Measurements from ENCODE around the gene LPP.

The LPP gene

DNA sequence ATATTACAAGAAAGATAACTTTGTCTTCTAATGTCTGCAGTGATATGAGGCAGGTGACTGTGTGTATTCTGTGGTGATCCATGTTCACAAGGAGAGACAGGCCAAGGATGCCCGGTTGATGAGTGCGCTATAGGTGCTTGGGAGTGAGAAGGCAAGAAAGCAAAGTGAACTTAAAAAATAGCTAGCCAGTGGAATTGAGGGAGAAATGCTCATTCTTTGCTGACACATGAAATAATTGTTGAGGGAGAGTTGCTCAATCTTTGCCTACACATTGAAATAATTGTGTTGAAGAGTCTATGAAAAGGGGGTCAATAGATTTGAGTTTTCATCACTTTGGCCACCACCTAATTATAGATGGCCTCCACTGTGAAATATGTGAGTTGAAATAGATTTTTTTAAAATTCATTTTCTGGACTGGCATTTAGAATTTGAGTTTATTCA is 156.3 kb downstream of the LPP start:
- DNase-seq (ENCODE audit: low read depth in 1 of 2, low spot score in 1 of 2) = no peak
- TF ChIP-seq POLR2AphosphoS5 (IDR thresholded peaks at IDR 0.05; ENCODE audit: low read depth) = no peak
- no peak for TF ChIP-seq GABPA (IDR thresholded peaks at IDR 0.05; ENCODE audit: low read depth)
- TF ChIP-seq, protein P1, sequence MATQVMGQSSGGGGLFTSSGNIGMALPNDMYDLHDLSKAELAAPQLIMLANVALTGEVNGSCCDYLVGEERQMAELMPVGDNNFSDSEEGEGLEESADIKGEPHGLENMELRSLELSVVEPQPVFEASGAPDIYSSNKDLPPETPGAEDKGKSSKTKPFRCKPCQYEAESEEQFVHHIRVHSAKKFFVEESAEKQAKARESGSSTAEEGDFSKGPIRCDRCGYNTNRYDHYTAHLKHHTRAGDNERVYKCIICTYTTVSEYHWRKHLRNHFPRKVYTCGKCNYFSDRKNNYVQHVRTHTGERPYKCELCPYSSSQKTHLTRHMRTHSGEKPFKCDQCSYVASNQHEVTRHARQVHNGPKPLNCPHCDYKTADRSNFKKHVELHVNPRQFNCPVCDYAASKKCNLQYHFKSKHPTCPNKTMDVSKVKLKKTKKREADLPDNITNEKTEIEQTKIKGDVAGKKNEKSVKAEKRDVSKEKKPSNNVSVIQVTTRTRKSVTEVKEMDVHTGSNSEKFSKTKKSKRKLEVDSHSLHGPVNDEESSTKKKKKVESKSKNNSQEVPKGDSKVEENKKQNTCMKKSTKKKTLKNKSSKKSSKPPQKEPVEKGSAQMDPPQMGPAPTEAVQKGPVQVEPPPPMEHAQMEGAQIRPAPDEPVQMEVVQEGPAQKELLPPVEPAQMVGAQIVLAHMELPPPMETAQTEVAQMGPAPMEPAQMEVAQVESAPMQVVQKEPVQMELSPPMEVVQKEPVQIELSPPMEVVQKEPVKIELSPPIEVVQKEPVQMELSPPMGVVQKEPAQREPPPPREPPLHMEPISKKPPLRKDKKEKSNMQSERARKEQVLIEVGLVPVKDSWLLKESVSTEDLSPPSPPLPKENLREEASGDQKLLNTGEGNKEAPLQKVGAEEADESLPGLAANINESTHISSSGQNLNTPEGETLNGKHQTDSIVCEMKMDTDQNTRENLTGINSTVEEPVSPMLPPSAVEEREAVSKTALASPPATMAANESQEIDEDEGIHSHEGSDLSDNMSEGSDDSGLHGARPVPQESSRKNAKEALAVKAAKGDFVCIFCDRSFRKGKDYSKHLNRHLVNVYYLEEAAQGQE (IDR thresholded peaks at IDR 0.05; ENCODE audit: insufficient replicate concordance, low read depth) = no peak
- no peak for TF ChIP-seq SPI1 (IDR thresholded peaks at IDR 0.05; ENCODE audit: borderline replicate concordance, low read depth)
- TF ChIP-seq, protein P2, sequence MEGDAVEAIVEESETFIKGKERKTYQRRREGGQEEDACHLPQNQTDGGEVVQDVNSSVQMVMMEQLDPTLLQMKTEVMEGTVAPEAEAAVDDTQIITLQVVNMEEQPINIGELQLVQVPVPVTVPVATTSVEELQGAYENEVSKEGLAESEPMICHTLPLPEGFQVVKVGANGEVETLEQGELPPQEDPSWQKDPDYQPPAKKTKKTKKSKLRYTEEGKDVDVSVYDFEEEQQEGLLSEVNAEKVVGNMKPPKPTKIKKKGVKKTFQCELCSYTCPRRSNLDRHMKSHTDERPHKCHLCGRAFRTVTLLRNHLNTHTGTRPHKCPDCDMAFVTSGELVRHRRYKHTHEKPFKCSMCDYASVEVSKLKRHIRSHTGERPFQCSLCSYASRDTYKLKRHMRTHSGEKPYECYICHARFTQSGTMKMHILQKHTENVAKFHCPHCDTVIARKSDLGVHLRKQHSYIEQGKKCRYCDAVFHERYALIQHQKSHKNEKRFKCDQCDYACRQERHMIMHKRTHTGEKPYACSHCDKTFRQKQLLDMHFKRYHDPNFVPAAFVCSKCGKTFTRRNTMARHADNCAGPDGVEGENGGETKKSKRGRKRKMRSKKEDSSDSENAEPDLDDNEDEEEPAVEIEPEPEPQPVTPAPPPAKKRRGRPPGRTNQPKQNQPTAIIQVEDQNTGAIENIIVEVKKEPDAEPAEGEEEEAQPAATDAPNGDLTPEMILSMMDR (IDR thresholded peaks at IDR 0.05; ENCODE audit: insufficient read depth, low read length) = no peak
- no peaks in the 10 kb centered on the region for H3K27me3 ChIP-seq (ENCODE audit: insufficient read depth, poor library complexity, severe bottlenecking)
- no peak overlapping the region for H3K4me3 ChIP-seq (replicated peaks; ENCODE audit: insufficient read depth, low read length)
- H3K27ac ChIP-seq (replicated peaks) = no peak overlapping the region

DNA sequence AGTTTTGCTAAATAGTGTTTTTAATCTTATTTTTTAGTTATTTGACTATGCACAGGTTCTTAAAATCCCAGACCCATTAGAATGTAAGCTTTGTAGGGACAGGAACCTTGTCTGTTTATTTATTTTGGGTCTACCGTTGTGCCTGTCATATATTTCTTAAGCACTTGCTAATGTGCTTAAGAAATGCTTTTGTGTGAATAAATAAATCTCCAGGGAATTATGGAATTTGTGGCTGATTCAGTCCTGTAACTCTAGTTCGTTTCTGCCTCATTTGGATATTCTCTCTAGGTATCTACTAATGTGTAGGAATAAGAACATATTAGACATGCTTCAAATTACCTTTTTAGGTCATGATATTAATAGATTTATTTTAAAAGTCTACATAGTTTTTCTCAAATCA is 161.6 kb downstream of the LPP start:
- Histone ChIP-seq H3K4me3 (replicated peaks; ENCODE audit: insufficient read depth, low read length) (no peak overlapping the region), H3K27me3 (ENCODE audit: insufficient read depth, poor library complexity, severe bottlenecking) (no peaks in the 10 kb centered on the region), H3K27ac (replicated peaks) (no peak overlapping the region)
- TF ChIP-seq, protein P1 (IDR thresholded peaks at IDR 0.05; ENCODE audit: insufficient replicate concordance, low read depth) = no peak
- no peak for TF ChIP-seq POLR2AphosphoS5 (IDR thresholded peaks at IDR 0.05; ENCODE audit: low read depth)
- no peak for TF ChIP-seq GABPA (IDR thresholded peaks at IDR 0.05; ENCODE audit: low read depth)
- TF ChIP-seq, protein P2 (IDR thresholded peaks at IDR 0.05; ENCODE audit: insufficient read depth, low read length) = no peak
- no peak for TF ChIP-seq SPI1 (IDR thresholded peaks at IDR 0.05; ENCODE audit: borderline replicate concordance, low read depth)
- DNase-seq (ENCODE audit: low read depth in 1 of 2, low spot score in 1 of 2) = no peak

DNA sequence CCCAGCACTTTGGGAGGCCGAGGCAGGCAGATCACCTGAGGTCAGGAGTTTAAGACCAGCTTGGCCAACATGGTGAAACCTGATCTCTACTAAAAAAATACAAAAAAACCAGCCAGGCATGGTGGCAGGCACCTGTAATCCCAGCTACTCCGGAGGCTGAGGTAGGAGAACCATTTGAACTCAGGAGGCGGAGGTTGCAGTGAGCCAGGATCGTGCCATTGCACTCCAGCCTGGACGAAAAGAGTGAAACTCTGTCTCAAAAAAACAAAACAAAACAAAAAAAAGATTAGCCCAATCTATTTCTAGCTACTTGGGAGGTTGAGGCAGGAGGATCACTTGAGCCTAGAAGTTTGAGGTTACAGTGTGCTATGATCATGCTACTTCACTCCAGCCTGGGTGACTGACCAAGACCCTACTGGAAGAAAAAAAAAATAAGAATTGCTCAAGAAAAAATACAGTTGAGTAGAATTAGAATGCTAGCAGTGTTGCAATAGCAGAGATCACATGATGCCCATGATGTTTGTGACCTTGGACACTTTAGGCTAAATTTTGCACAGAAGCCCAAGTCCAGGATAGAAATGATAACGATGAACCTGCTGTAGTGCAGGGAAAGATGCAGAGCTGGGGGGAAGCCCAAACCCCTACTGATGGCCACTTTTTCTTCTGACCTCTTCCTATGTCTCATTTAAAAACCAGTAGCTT is 162.2 kb downstream of the LPP start:
- Histone ChIP-seq H3K27me3 (ENCODE audit: insufficient read depth, poor library complexity, severe bottlenecking) (no peaks in the 10 kb centered on the region), H3K4me3 (replicated peaks; ENCODE audit: insufficient read depth, low read length) (no peak overlapping the region), H3K27ac (replicated peaks) (no peak overlapping the region)
- peak in 1 of 2 experiments; percentile 48 for DNase-seq (ENCODE audit: low read depth in 1 of 2, low spot score in 1 of 2)
- TF ChIP-seq GABPA (IDR thresholded peaks at IDR 0.05; ENCODE audit: low read depth) = no peak
- TF ChIP-seq POLR2AphosphoS5 (IDR thresholded peaks at IDR 0.05; ENCODE audit: low read depth) = no peak
- TF ChIP-seq, protein P1 (IDR thresholded peaks at IDR 0.05; ENCODE audit: insufficient replicate concordance, low read depth) = no peak
- no peak for TF ChIP-seq SPI1 (IDR thresholded peaks at IDR 0.05; ENCODE audit: borderline replicate concordance, low read depth)
- TF ChIP-seq, protein P2 (IDR thresholded peaks at IDR 0.05; ENCODE audit: insufficient read depth, low read length) = no peak
